SK-N-MC (cell line): ENCODE measurements around the gene PHACTR3.

ENCODE experiments used
- EZH2 ChIP-seq: fragments of 200-600 bp; sonication (generic); IDR thresholded peaks from one replicate; pipeline ENCODE4 v1.6.1; 2017; ENCODE audit warnings: antibody characterized with exemption
- FOXP2 ChIP-seq: optimal IDR thresholded peaks from 2 replicates; pipeline ENCODE3; 2011; ENCODE audit warnings: mild to moderate bottlenecking, moderate library complexity; ENCODE audit not compliant: insufficient read depth; ENCODE audit errors: extremely low read length, control extremely low read depth
- POLR2AphosphoS5 ChIP-seq: IDR thresholded peaks from 2 replicates; pipeline ENCODE4 v1.6.1; 2012; ENCODE audit warnings: mild to moderate bottlenecking, low read depth, low read length, borderline replicate concordance

DNA sequence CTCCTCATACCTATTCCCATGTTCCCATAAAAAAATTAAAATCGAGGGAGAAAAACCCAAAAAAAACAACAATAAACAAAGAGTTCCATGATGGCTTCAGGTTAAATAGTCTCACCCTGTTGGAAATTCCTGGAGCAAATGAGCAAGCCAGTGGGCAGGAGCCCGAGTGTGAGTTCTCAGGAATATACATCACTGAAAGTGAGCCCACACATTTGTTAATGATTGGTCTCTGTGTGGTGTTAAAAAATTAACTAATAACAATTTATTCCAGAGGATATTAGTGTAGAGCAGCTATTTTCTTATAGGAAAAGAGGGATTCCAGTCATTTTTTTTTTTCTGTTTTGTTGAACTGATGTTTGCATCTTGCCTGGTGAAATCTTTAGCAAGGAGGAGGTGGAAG lies 12.9 kb downstream of the PHACTR3 start:
- TF ChIP-seq FOXP2 (no peak), POLR2AphosphoS5 (no peak), EZH2 (no peak)
